GM10847 (cell line): ENCODE results near the gene ZNF3.

ENCODE experiments used
- POLR2A ChIP-seq: IDR thresholded peaks from 2 replicates; pipeline ENCODE4 v1.6.1; 2011; ENCODE audit not compliant: insufficient read length; ENCODE audit errors: extremely low read depth

Gene ZNF3

GRCh38 chr7:100118388-100119071, 37.0 kb upstream of the ZNF3 start:
- TF ChIP-seq POLR2A = no peak

- TF ChIP-seq POLR2A = no peak
Measured at GRCh38 chr7:100115026-100115425, 33.5 kb upstream of the ZNF3 start.

- no peak for TF ChIP-seq POLR2A
Measured at GRCh38 chr7:100111914-100112313, 30.4 kb upstream of the ZNF3 start.

- no peak for TF ChIP-seq POLR2A
Measured at GRCh38 chr7:100111156-100111555, 29.6 kb upstream of the ZNF3 start.

- TF ChIP-seq POLR2A = no peak
Measured at GRCh38 chr7:100109521-100110163, 28.1 kb upstream of the ZNF3 start.

- no peak for TF ChIP-seq POLR2A
Measured at GRCh38 chr7:100107890-100108289, 26.4 kb upstream of the ZNF3 start.

GRCh38 chr7:100107125-100107737, 25.7 kb upstream of the ZNF3 start:
- TF ChIP-seq POLR2A = no peak

DNA sequence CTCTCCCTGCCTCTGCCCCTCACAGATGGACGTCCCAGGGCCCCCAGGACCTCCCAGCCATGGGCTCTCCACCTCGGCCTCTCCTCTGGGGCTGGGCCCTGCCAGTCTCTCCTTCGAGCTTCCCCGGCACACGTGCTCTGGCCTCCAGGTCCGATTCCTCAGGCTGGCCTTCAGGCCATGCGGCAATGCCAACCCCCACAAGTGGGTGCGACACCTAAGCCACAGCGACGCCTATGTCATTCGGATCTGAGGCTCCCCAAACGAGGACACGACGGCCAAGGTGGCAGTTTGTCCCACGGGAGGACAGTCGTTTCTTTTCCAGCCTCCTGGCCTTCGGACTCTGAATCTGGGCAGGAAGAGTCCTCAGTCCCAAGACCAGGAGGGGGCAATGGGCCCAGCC, 25.1 kb upstream of the ZNF3 start:
- no peak for TF ChIP-seq POLR2A

DNA sequence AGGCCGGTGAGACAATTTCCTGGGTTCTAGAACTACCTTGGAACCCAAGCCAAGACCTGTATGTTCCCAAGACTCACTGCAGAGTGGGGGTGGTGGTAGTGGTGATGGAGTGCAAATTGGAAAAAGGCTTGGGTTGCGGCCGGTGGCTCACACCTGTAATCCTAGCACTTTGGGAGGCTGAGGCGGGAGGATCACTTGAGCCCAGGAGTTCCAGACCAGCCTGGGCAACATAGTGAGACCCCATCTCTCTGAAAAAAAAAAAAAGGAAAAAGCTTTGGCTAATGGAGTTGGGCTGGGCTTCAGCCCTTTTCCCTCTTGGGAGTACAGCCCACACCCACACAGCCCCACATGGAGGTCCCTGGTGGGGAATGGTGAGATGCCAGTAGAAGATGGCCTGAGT, 24.0 kb upstream of the ZNF3 start:
- TF ChIP-seq POLR2A = no peak

DNA sequence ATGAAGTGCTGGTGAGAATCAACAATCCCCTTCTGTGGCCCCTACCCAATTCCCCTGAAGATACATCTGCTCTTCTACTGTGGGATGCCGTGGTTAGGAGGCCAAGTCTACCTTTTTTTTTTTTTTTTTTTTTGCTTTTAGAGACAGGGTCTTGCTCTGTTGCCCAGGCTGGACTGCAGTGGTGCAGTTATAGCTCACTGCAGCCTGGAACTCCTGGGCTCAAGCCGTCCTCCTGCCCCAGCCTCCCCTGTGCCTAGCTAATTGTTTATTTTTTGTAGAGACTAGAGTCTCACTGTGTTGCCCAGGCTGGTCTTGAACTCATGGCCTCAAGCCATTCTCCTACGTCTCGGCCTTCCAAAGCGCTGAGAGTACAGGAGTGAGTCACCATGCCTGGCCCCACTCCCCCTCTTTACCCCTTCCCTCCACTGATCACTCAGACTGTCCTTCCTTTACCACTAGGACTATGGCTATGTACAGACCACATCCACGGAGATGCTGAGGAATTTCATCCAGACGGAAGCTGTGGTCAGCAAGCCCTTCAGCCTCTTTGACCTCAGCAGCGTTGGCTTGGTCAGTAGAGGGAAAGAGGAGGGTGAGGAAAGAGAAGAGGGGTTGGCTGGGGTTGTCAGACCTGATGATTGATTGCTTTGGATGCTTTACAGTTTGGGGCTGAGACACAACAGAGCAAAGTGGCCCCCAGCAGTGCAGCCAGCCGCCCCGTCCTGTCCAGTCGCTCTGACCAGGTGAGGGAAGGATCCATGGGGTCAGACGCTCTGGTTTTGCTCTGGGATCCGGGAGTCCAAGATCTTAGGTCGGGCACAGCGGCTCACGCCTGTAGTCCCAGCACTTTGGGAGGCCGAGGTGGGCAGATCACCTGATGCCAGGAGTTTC, 21.7 kb upstream of the ZNF3 start:
- no peak for TF ChIP-seq POLR2A

GRCh38 chr7:100101016-100101862, 19.7 kb upstream of the ZNF3 start, which contains the start of the genes AP4M1 and MCM7:
AP4M1 (plus strand) TSS chr7:100101643; CDS start chr7:100101715, 72 bp downstream.
MCM7 (minus strand) TSS chr7:100101397; CDS start chr7:100101294, 103 bp downstream.
- TF ChIP-seq POLR2A = peak; percentile 53

- TF ChIP-seq POLR2A = no peak
Measured at GRCh38 chr7:100100420-100101015, 19.0 kb upstream of the ZNF3 start.

GRCh38 chr7:100099452-100099851, 17.9 kb upstream of the ZNF3 start:
- TF ChIP-seq POLR2A = no peak

DNA sequence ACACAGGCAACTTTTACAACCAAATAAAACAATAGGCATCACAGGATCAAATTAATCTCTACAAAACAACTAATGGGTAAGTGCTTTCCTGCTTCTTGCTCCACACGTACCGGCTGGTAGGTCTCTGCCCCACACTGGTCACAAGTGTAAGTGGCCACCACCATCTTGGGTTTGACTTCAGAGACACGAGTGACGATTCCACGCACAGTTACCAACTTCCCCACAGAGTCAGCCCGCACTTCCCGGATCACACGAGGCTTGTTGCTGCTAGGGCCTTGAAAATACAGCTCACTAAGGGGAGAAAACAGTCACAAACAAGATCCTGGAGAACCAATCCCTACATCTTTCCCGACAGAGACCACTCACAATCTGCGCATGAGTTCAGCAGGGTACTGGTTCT, 17.4 kb upstream of the ZNF3 start:
- TF ChIP-seq POLR2A = no peak
